Hepatocyte (in vitro differentiated cells): ENCODE measurements around the gene CDYL.

ENCODE experiments used
- EZH2phosphoT487 ChIP-seq: fragments of 200-600 bp; sonication (generic); IDR thresholded peaks from one replicate; pipeline ENCODE4 v1.6.1; 2018; ENCODE audit warnings: antibody characterized with exemption, mild to moderate bottlenecking, low read depth, moderate library complexity; ENCODE audit not compliant: unreplicated experiment, severe bottlenecking
- TF ChIP-seq, protein P1 (sequence below): fragments of 200-600 bp; sonication (generic); IDR thresholded peaks from 2 replicates; pipeline ENCODE4 v1.5.1; 2016; ENCODE audit warnings: antibody characterized with exemption, mild to moderate bottlenecking; ENCODE audit not compliant: poor library complexity

DNA sequence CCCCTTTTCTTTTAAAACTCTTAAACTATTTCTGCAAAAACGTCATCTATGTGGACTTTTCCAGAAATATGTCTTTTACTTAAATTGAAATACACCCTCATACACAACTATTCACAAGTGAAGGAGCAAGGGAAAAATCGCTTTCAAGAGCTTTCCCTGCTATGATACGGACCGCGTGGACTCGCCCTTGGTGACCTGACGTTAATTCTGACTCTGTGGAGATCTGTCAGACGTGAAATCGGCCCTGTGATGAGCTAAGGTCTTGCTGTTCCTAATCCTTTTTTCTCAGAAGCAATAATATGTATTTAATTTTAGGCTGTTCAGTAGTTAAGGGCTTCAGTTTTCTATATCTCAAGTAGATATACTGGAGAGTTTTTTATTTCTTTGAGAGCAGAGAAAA is 114.0 kb downstream of the CDYL start:
- TF ChIP-seq, protein P1, sequence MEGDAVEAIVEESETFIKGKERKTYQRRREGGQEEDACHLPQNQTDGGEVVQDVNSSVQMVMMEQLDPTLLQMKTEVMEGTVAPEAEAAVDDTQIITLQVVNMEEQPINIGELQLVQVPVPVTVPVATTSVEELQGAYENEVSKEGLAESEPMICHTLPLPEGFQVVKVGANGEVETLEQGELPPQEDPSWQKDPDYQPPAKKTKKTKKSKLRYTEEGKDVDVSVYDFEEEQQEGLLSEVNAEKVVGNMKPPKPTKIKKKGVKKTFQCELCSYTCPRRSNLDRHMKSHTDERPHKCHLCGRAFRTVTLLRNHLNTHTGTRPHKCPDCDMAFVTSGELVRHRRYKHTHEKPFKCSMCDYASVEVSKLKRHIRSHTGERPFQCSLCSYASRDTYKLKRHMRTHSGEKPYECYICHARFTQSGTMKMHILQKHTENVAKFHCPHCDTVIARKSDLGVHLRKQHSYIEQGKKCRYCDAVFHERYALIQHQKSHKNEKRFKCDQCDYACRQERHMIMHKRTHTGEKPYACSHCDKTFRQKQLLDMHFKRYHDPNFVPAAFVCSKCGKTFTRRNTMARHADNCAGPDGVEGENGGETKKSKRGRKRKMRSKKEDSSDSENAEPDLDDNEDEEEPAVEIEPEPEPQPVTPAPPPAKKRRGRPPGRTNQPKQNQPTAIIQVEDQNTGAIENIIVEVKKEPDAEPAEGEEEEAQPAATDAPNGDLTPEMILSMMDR, result no peak
- TF ChIP-seq EZH2phosphoT487, result no peak
